HG03095 (cell line): Measurements from ENCODE around the gene DNASE1L2.

Experiments used
- ATAC-seq: cut with Tn5 transposase; IDR thresholded peaks from one replicate; pipeline ENCODE4 v1.9.1; 2021; ENCODE audit warnings: moderate library complexity; ENCODE audit not compliant: unreplicated experiment

The DNASE1L2 gene

GRCh38 chr16:2267505-2267912 lies 31.3 kb downstream of the DNASE1L2 start:
- ATAC-seq = peak; percentile 44

- peak; percentile 67 for ATAC-seq
These were observed 31.8 kb downstream of the DNASE1L2 start, which contains the start of gene RNPS1 for GRCh38 chr16:2267913-2268666. RNPS1 (minus strand) TSS chr16:2268126; CDS start chr16:2264643, 3,483 bp downstream.

- no peak for ATAC-seq
These were observed 33.8 kb downstream of the DNASE1L2 start for GRCh38 chr16:2270070-2270462.

- no peak for ATAC-seq
These were observed 34.6 kb downstream of the DNASE1L2 start for GRCh38 chr16:2270588-2271470.

- ATAC-seq = no peak
These were observed 35.7 kb downstream of the DNASE1L2 start for GRCh38 chr16:2271848-2272461.

- ATAC-seq = no peak
These were observed 37.2 kb downstream of the DNASE1L2 start for GRCh38 chr16:2273484-2273883.

- ATAC-seq = no peak
These were observed 37.7 kb downstream of the DNASE1L2 start for GRCh38 chr16:2273931-2274330.

GRCh38 chr16:2275476-2276367 lies 39.5 kb downstream of the DNASE1L2 start:
- ATAC-seq = no peak

- ATAC-seq = no peak
These were observed 40.3 kb downstream of the DNASE1L2 start for GRCh38 chr16:2276368-2277195.

- ATAC-seq = no peak
These were observed 41.4 kb downstream of the DNASE1L2 start for GRCh38 chr16:2277466-2278271.

- ATAC-seq = no peak
These were observed 42.0 kb downstream of the DNASE1L2 start for GRCh38 chr16:2278272-2278608.

GRCh38 chr16:2278956-2279800 lies 42.9 kb downstream of the DNASE1L2 start:
- ATAC-seq = no peak

GRCh38 chr16:2280461-2280860 lies 44.2 kb downstream of the DNASE1L2 start:
- ATAC-seq = no peak

GRCh38 chr16:2280981-2281542 lies 44.8 kb downstream of the DNASE1L2 start:
- ATAC-seq = no peak

- no peak for ATAC-seq
These were observed 46.0 kb downstream of the DNASE1L2 start for GRCh38 chr16:2282262-2282661.

- ATAC-seq = no peak
These were observed 46.8 kb downstream of the DNASE1L2 start for GRCh38 chr16:2282866-2283555.
